Neural progenitor cell (in vitro differentiated cells): ENCODE measurements around the gene ADAM20. TPM values are rescaled to one million over a fixed set of nuclear protein-coding genes. Genes with fewer than 3 reads are reported as not detected.

Experiments
- DNase-seq: peaks from one replicate; pipeline ENCODE4 v3.0.0-alpha.2; 2016; ENCODE audit warnings: low spot score
- H2AFZ ChIP-seq: fragments of 200-600 bp; sonication (generic); replicated peaks from 2 replicates; pipeline ENCODE4 v1.6.1; 2016; ENCODE audit warnings: antibody characterized with exemption
- H3F3A ChIP-seq: fragments of 200-600 bp; sonication (generic); 2 replicates; pipeline ENCODE4 v1.6.1; 2016; ENCODE audit warnings: antibody characterized with exemption, low read depth
- H3K27ac ChIP-seq: fragments of 200-600 bp; sonication (generic); 2 replicates; pipeline ENCODE4 v1.5.1; 2016; ENCODE audit warnings: mild to moderate bottlenecking
- H3K27me3 ChIP-seq: fragments of 200-600 bp; sonication (generic); 2 replicates; pipeline ENCODE4 v1.6.1; 2016; ENCODE audit warnings: mild to moderate bottlenecking, moderate library complexity
- H3K36me3 ChIP-seq: fragments of 200-600 bp; sonication (generic); 2 replicates; pipeline ENCODE4 v1.5.1; 2016
- H3K4me1 ChIP-seq: fragments of 200-600 bp; sonication (generic); 2 replicates; pipeline ENCODE4 v1.6.1; 2016; ENCODE audit warnings: mixed run types
- H3K4me2 ChIP-seq: fragments of 200-600 bp; sonication (generic); 2 replicates; pipeline ENCODE4 v1.6.1; 2016
- H3K4me3 ChIP-seq: fragments of 200-600 bp; sonication (generic); 2 replicates; pipeline ENCODE4 v1.5.1; 2016
- H3K79me2 ChIP-seq: fragments of 200-600 bp; sonication (generic); 2 replicates; pipeline ENCODE4 v1.6.1; 2016; ENCODE audit warnings: low read depth
- H3K9ac ChIP-seq: fragments of 200-600 bp; sonication (generic); 2 replicates; pipeline ENCODE4 v1.6.1; 2016
- H3K9me3 ChIP-seq: fragments of 200-600 bp; sonication (generic); 2 replicates; pipeline ENCODE4 v1.5.1; 2016; ENCODE audit warnings: low read depth
- H4K20me1 ChIP-seq: fragments of 200-600 bp; sonication (generic); 2 replicates; pipeline ENCODE4 v1.6.1; 2016; ENCODE audit warnings: low read depth
- H3K27ac Mint-ChIP-seq: 3 replicates; pipeline ENCODE4 v1.8.0; 2021; ENCODE audit warnings: mixed read lengths
- H3K27me3 Mint-ChIP-seq: 2 replicates; pipeline ENCODE4 v1.8.0; 2022; ENCODE audit warnings: low read depth, mild to moderate bottlenecking, inconsistent platforms, moderate library complexity, mixed read lengths; ENCODE audit not compliant: insufficient read depth
- H3K36me3 Mint-ChIP-seq: 3 replicates; pipeline ENCODE4 v1.8.0; 2021; ENCODE audit warnings: mixed read lengths
- H3K4me1 Mint-ChIP-seq: 3 replicates; pipeline ENCODE4 v1.8.0; 2021; ENCODE audit warnings: mixed read lengths
- H3K4me3 Mint-ChIP-seq: 3 replicates; pipeline ENCODE4 v1.8.0; 2021; ENCODE audit warnings: mild to moderate bottlenecking, moderate library complexity, mixed read lengths
- H3K9me3 Mint-ChIP-seq: 3 replicates; pipeline ENCODE4 v1.8.0; 2020; ENCODE audit warnings: mixed read lengths
- EZH2 ChIP-seq: fragments of 200-600 bp; sonication (generic); IDR thresholded peaks from 2 replicates; pipeline ENCODE4 v1.6.1; 2017; ENCODE audit warnings: antibody characterized with exemption, mild to moderate bottlenecking, moderate library complexity
- EZH2phosphoT487 ChIP-seq: fragments of 200-600 bp; sonication (generic); IDR thresholded peaks from 2 replicates; pipeline ENCODE4 v1.6.1; 2017; ENCODE audit warnings: antibody characterized with exemption
- total RNA-seq: library from RNA; depleted of rRNA; stranded (reverse); fragments of >200 nt; gene quantifications from 2 replicates; pipeline ENCODE4 v1.2.3, GENCODE V29; 2015; ENCODE audit warnings: low replicate concordance
- TF ChIP-seq, protein P1 (sequence below): fragments of 200-600 bp; sonication (generic); IDR thresholded peaks from 2 replicates; pipeline ENCODE4 v1.5.1; 2017; ENCODE audit warnings: antibody characterized with exemption, mild to moderate bottlenecking

Gene ADAM20
- total RNA-seq, 1 donor from 2014 or later, result 2.0 TPM

DNA sequence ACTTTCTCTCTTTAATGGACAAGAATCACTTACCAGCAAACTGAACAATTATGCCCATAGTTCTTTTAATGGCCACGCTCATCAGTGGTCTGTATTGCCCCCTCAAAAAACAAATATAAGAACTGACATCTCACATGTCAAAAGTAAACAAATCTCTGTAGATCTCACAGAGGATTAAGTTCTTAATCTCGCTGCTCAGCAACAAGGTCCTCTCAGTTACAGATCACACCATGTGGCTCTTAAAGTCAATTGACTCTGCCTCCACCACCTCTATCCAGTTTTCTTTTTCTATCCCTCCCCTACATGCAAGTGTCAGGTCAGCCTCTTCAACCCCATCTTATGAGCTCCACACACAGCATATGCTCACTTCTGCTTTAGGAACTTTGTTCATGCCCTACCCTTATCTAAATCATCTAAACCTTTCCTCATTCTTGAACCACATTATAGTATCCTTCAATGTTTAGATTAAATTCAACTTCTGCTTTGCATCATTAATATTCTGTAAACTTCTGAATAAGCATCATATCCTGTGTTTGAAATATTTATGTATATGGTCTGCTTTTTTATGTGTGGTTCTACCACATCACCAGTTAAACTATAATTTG, 7.2 kb downstream of the ADAM20 start:
- Mint-ChIP-seq H3K36me3 (peaks cover 9% of the 10 kb centered on the region), H3K9me3 (no peaks in the 10 kb centered on the region), H3K4me3 (no peak overlapping the region), H3K27me3 (no peaks in the 10 kb centered on the region), H3K27ac (no peak overlapping the region), H3K4me1 (peaks cover 6% of the 10 kb centered on the region)
- Histone ChIP-seq H3K36me3 (peaks cover under 1% of the 10 kb centered on the region), H2AFZ (no peak overlapping the region), H3K9ac (no peak overlapping the region), H4K20me1 (no peaks in the 10 kb centered on the region), H3K27me3 (no peaks in the 10 kb centered on the region), H3K27ac (no peak overlapping the region), H3K4me2 (peak overlapping the region; percentile 8), H3F3A (no peaks in the 10 kb centered on the region), H3K4me1 (peaks cover 7% of the 10 kb centered on the region), H3K9me3 (no peaks in the 10 kb centered on the region), H3K79me2 (no peaks in the 10 kb centered on the region), H3K4me3 (no peak overlapping the region)
- DNase-seq, result peak; percentile 5
- TF ChIP-seq EZH2 (no peak), EZH2phosphoT487 (no peak)
- TF ChIP-seq, protein P1, sequence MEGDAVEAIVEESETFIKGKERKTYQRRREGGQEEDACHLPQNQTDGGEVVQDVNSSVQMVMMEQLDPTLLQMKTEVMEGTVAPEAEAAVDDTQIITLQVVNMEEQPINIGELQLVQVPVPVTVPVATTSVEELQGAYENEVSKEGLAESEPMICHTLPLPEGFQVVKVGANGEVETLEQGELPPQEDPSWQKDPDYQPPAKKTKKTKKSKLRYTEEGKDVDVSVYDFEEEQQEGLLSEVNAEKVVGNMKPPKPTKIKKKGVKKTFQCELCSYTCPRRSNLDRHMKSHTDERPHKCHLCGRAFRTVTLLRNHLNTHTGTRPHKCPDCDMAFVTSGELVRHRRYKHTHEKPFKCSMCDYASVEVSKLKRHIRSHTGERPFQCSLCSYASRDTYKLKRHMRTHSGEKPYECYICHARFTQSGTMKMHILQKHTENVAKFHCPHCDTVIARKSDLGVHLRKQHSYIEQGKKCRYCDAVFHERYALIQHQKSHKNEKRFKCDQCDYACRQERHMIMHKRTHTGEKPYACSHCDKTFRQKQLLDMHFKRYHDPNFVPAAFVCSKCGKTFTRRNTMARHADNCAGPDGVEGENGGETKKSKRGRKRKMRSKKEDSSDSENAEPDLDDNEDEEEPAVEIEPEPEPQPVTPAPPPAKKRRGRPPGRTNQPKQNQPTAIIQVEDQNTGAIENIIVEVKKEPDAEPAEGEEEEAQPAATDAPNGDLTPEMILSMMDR, result no peak

DNA sequence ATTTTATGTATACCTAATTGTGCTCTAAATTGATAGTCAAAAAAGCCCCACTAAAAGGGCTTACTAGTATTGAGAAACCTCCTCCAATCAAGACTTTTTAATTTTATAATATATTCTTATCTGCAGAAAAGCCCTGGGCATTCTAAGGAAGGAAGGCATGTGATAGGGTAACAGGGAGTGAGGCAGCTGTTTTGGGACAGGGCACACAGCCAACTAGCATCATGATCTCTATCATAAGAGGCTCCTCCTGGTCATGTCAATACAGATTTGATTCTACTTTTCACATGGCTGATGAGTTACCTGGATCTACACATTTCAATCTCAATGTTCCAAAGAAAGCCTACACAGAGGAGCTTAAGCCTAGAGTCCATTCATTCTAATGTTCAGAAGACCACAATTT, 9.1 kb downstream of the ADAM20 start:
- Histone ChIP-seq H3F3A (no peaks in the 10 kb centered on the region), H3K4me1 (peaks cover 7% of the 10 kb centered on the region), H3K9ac (no peak overlapping the region), H3K27me3 (no peaks in the 10 kb centered on the region), H3K36me3 (no peaks in the 10 kb centered on the region), H3K27ac (no peak overlapping the region), H3K79me2 (no peaks in the 10 kb centered on the region), H3K4me2 (no peak overlapping the region), H3K4me3 (no peak overlapping the region), H3K9me3 (peaks cover under 1% of the 10 kb centered on the region), H4K20me1 (no peaks in the 10 kb centered on the region), H2AFZ (no peak overlapping the region)
- DNase-seq, result no peak
- no peaks in the 10 kb centered on the region for H3K27me3 Mint-ChIP-seq
- H3K4me3 Mint-ChIP-seq, result no peak overlapping the region
- peaks cover 7% of the 10 kb centered on the region for H3K36me3 Mint-ChIP-seq
- H3K9me3 Mint-ChIP-seq, result peaks cover 4% of the 10 kb centered on the region
- peaks cover 6% of the 10 kb centered on the region for H3K4me1 Mint-ChIP-seq
- H3K27ac Mint-ChIP-seq, result no peak overlapping the region
- TF ChIP-seq, protein P1, result no peak
- TF ChIP-seq EZH2phosphoT487, result no peak
- no peak for TF ChIP-seq EZH2

DNA sequence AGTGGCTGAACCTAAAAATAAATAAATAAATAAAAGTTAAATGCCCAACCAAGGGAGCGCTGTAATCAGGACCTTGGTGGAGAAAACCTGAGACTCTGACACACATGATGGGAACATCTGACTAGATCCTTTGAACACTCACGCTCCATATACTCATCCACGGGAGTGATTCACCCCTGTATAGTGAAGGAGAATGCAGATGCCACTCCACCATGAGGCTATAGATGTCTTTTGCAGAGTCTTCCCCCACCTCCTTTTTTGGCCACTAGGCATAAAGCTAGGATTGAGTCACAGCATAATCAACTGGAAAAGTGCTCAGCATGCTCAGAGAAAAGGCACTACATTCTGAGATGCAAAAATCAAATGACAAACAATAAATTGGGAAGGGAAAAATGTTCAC, 19.0 kb downstream of the ADAM20 start:
- H3K27ac ChIP-seq, result no peak overlapping the region
- H3K4me2 ChIP-seq, result no peak overlapping the region
- Mint-ChIP-seq H3K4me3 (no peak overlapping the region), H3K9me3 (peaks cover 13% of the 10 kb centered on the region), H3K4me1 (no peaks in the 10 kb centered on the region), H3K36me3 (peaks cover 3% of the 10 kb centered on the region), H3K27me3 (peaks cover 3% of the 10 kb centered on the region), H3K27ac (no peak overlapping the region)
- TF ChIP-seq EZH2phosphoT487, result no peak
- no peak for TF ChIP-seq EZH2
- TF ChIP-seq, protein P1, result no peak
- H3K79me2 ChIP-seq, result no peaks in the 10 kb centered on the region
- H3K9me3 ChIP-seq, result peaks cover 7% of the 10 kb centered on the region
- H2AFZ ChIP-seq, result no peak overlapping the region
- no peaks in the 10 kb centered on the region for H3F3A ChIP-seq
- no peaks in the 10 kb centered on the region for H3K4me1 ChIP-seq
- H3K4me3 ChIP-seq, result no peak overlapping the region
- H3K9ac ChIP-seq, result no peak overlapping the region
- DNase-seq, result no peak
- no peaks in the 10 kb centered on the region for H3K36me3 ChIP-seq
- no peaks in the 10 kb centered on the region for H3K27me3 ChIP-seq
- H4K20me1 ChIP-seq, result no peaks in the 10 kb centered on the region
